HepG2 (cell line): ENCODE data around the gene RNU11. TPM values are rescaled to one million over a fixed set of nuclear protein-coding genes. Genes with fewer than 3 reads are reported as not detected.

Source experiments
- AGO2 ChIP-seq: fragments of 200-400 bp; formaldehyde crosslinking; optimal IDR thresholded peaks from 2 replicates; pipeline ENCODE3; 2017; ENCODE audit warnings: mild to moderate bottlenecking, low read depth, low read length, moderate library complexity
- ATM ChIP-seq: fragments of 450-650 bp; IDR thresholded peaks from 2 replicates; pipeline ENCODE4 v1.7.1; 2017; ENCODE audit warnings: mild to moderate bottlenecking, borderline replicate concordance
- FOXO1 ChIP-seq: sonication (generic); formaldehyde crosslinking; IDR thresholded peaks from 2 replicates; pipeline ENCODE4 v1.4.0; 2020; ENCODE audit warnings: missing genetic modification reagents
- GATA4 ChIP-seq: sonication (generic); IDR thresholded peaks from 2 replicates; pipeline ENCODE4 v1.6.1; 2016; ENCODE audit warnings: antibody characterized with exemption, low read depth, borderline replicate concordance
- HMG20A ChIP-seq: IDR thresholded peaks from 2 replicates; pipeline ENCODE4 v1.6.1; 2016; ENCODE audit warnings: borderline replicate concordance
- HOXA5 ChIP-seq: sonication (generic); formaldehyde crosslinking; IDR thresholded peaks from 2 replicates; pipeline ENCODE4 v1.4.0; 2020; ENCODE audit warnings: missing genetic modification reagents
- HOXA9 ChIP-seq: sonication (generic); formaldehyde crosslinking; IDR thresholded peaks from 2 replicates; pipeline ENCODE4 v1.8.1; 2022; ENCODE audit warnings: missing genetic modification reagents, mild to moderate bottlenecking, moderate library complexity, borderline replicate concordance
- ISX ChIP-seq: sonication (generic); formaldehyde crosslinking; conservative IDR thresholded peaks from 2 replicates; pipeline ENCODE4 v1.5.0; 2020; ENCODE audit warnings: missing genetic modification reagents
- JUND ChIP-seq: sonication (generic); formaldehyde crosslinking; IDR thresholded peaks from 2 replicates; pipeline ENCODE4 v1.8.0; 2022; ENCODE audit warnings: mild to moderate bottlenecking, missing genetic modification reagents
- KAT7 ChIP-seq: IDR thresholded peaks from 2 replicates; pipeline ENCODE4 v1.6.1; 2018; ENCODE audit warnings: borderline replicate concordance, missing compliant biosample characterization
- MIER2 ChIP-seq: IDR thresholded peaks from 2 replicates; pipeline ENCODE4 v1.6.1; 2016; ENCODE audit warnings: missing biosample characterization, missing genetic modification reagents
- MTF2 ChIP-seq: sonication (generic); formaldehyde crosslinking; IDR thresholded peaks from 2 replicates; pipeline ENCODE4 v1.5.0; 2020; ENCODE audit warnings: missing genetic modification reagents, borderline replicate concordance
- POLR2G ChIP-seq: fragments of 200-400 bp; formaldehyde crosslinking; IDR thresholded peaks from 2 replicates; pipeline ENCODE4 v1.6.1; 2018; ENCODE audit warnings: mild to moderate bottlenecking, low read depth, low read length, moderate library complexity
- SIN3A ChIP-seq: IDR thresholded peaks from 2 replicates; pipeline ENCODE4 v1.6.1; 2011; ENCODE audit warnings: low read depth, mild to moderate bottlenecking, control low read depth, low read length, borderline replicate concordance
- TAF1 ChIP-seq: sonication (generic); formaldehyde crosslinking; IDR thresholded peaks from 2 replicates; pipeline ENCODE4 v1.4.0; 2020; ENCODE audit warnings: missing genetic modification reagents
- ZBTB7B ChIP-seq: sonication (generic); formaldehyde crosslinking; IDR thresholded peaks from 2 replicates; pipeline ENCODE4 v1.4.0; 2020; ENCODE audit warnings: missing genetic modification reagents
- ZEB1 ChIP-seq: IDR thresholded peaks from 2 replicates; pipeline ENCODE4 v1.6.1; 2012; ENCODE audit warnings: mild to moderate bottlenecking, low read depth, inconsistent platforms; ENCODE audit not compliant: insufficient replicate concordance
- ZFAT ChIP-seq: sonication (generic); formaldehyde crosslinking; conservative IDR thresholded peaks from 2 replicates; pipeline ENCODE4 v1.8.1; 2023; ENCODE audit warnings: missing genetic modification reagents, inconsistent platforms
- ZFP36L1 ChIP-seq: sonication (generic); formaldehyde crosslinking; IDR thresholded peaks from 2 replicates; pipeline ENCODE4 v1.8.0; 2022; ENCODE audit warnings: mild to moderate bottlenecking, missing genetic modification reagents, moderate library complexity
- ZNF282 ChIP-seq: fragments of 450-650 bp; IDR thresholded peaks from 2 replicates; pipeline ENCODE4 v1.6.1; 2018; ENCODE audit not compliant: partially characterized antibody
- ZNF296 ChIP-seq: sonication (generic); formaldehyde crosslinking; conservative IDR thresholded peaks from 2 replicates; pipeline ENCODE4 v1.5.0; 2020; ENCODE audit warnings: mild to moderate bottlenecking, missing genetic modification reagents
- ZNF563 ChIP-seq: sonication (generic); formaldehyde crosslinking; IDR thresholded peaks from 2 replicates; pipeline ENCODE4 v1.8.0; 2022; ENCODE audit warnings: mild to moderate bottlenecking, moderate library complexity, missing genetic modification reagents
- ZNF660 ChIP-seq: sonication (generic); formaldehyde crosslinking; IDR thresholded peaks from 2 replicates; pipeline ENCODE4 v1.5.1; 2020; ENCODE audit warnings: mild to moderate bottlenecking, low read depth, missing genetic modification reagents, borderline replicate concordance
- ZNF678 ChIP-seq: sonication (generic); formaldehyde crosslinking; IDR thresholded peaks from 2 replicates; pipeline ENCODE4 v1.4.0; 2020; ENCODE audit warnings: mild to moderate bottlenecking, missing genetic modification reagents
- polyA plus RNA-seq, 8 experiments: library from polyadenylated mRNA; depleted of rRNA in 3 of 8; stranded (reverse) in 7 of 8; unstranded in 1 of 8; fragments of >200 nt; fragmentation: Illumina TruSeq in 4 of 8; extraction: Trizol in 4 of 8; gene quantifications; 2 replicates each; pipeline versions ENCODE4 v1.2.1 to v1.2.3, GENCODE V29; 2011 to 2016; ENCODE audit warnings: low read depth in 4 of 8, missing spikeins in 1 of 8, mixed read lengths in 1 of 8; ENCODE audit not compliant: insufficient read depth in 1 of 8
- total RNA-seq, 5 experiments: library from RNA; depleted of rRNA; stranded (reverse); fragments of >200 nt; fragmentation: Illumina TruSeq; extraction: Trizol; gene quantifications; 2 replicates each; pipeline ENCODE4 v1.2.3, GENCODE V29; 2016; ENCODE audit warnings: low read depth in 1 of 5
- TF ChIP-seq, protein P1 (sequence below): sonication (generic); formaldehyde crosslinking; IDR thresholded peaks from 2 replicates; pipeline ENCODE4 v1.4.0; 2020; ENCODE audit warnings: missing genetic modification reagents
- TF ChIP-seq, protein P2 (sequence below): sonication (generic); formaldehyde crosslinking; IDR thresholded peaks from 2 replicates; pipeline ENCODE4 v1.5.0; 2020; ENCODE audit warnings: mild to moderate bottlenecking, missing genetic modification reagents
- TF ChIP-seq, protein P3 (sequence below): sonication (generic); formaldehyde crosslinking; IDR thresholded peaks from 2 replicates; pipeline ENCODE4 v1.8.1; 2023; ENCODE audit warnings: missing genetic modification reagents, mild to moderate bottlenecking, borderline replicate concordance

RNU11 gene
- total and polyA plus RNA-seq, 2 of the 13 experiments (the other 11 are each of a cell fraction or from before 2014, with no cell fraction given): not detected

- TF ChIP-seq ZNF660 (CRISPR knock-in tag) (no peak), HMG20A (CRISPR knock-in tag) (0 out of 2 replicates have a peak, but pooled peaks have one; percentile 34), SIN3A (peak; percentile 94), POLR2G (peak; percentile 99), JUND (peak; percentile 26; the same call in 1 of the 2 replicates), FOXO1 (0 out of 2 replicates have a peak, but pooled peaks have one; percentile 27), ZNF296 (CRISPR knock-in tag) (no peak), ZNF563 (CRISPR knock-in tag) (peak; percentile 67), ATM (no peak), ZEB1 (peak; percentile 29), ZNF282 (no peak), GATA4 (peak; percentile 85), KAT7 (CRISPR knock-in tag) (peak; percentile 59; the same call in 1 of the 2 replicates), ZNF678 (CRISPR knock-in tag) (no peak), ZFP36L1 (CRISPR knock-in tag) (peak; percentile 86; the same call in 1 of the 2 replicates), ZFAT (CRISPR knock-in tag) (no peak), AGO2 (peak; percentile 41), ISX (no peak), ZBTB7B (CRISPR knock-in tag) (peak; percentile 77; the same call in 1 of the 2 replicates), TAF1 (peak; percentile 98), HOXA5 (CRISPR knock-in tag) (peak; percentile 69; the same call in 1 of the 2 replicates), HOXA9 (peak; percentile 31; the same call in 1 of the 2 replicates), MTF2 (CRISPR knock-in tag) (no peak), MIER2 (CRISPR knock-in tag) (no peak)
- TF ChIP-seq, protein P1, sequence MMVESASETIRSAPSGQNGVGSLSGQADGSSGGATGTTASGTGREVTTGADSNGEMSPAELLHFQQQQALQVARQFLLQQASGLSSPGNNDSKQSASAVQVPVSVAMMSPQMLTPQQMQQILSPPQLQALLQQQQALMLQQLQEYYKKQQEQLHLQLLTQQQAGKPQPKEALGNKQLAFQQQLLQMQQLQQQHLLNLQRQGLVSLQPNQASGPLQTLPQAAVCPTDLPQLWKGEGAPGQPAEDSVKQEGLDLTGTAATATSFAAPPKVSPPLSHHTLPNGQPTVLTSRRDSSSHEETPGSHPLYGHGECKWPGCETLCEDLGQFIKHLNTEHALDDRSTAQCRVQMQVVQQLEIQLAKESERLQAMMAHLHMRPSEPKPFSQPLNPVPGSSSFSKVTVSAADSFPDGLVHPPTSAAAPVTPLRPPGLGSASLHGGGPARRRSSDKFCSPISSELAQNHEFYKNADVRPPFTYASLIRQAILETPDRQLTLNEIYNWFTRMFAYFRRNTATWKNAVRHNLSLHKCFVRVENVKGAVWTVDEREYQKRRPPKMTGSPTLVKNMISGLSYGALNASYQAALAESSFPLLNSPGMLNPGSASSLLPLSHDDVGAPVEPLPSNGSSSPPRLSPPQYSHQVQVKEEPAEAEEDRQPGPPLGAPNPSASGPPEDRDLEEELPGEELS: peak; percentile 51; the same call in 1 of the 2 replicates
- TF ChIP-seq, protein P2, sequence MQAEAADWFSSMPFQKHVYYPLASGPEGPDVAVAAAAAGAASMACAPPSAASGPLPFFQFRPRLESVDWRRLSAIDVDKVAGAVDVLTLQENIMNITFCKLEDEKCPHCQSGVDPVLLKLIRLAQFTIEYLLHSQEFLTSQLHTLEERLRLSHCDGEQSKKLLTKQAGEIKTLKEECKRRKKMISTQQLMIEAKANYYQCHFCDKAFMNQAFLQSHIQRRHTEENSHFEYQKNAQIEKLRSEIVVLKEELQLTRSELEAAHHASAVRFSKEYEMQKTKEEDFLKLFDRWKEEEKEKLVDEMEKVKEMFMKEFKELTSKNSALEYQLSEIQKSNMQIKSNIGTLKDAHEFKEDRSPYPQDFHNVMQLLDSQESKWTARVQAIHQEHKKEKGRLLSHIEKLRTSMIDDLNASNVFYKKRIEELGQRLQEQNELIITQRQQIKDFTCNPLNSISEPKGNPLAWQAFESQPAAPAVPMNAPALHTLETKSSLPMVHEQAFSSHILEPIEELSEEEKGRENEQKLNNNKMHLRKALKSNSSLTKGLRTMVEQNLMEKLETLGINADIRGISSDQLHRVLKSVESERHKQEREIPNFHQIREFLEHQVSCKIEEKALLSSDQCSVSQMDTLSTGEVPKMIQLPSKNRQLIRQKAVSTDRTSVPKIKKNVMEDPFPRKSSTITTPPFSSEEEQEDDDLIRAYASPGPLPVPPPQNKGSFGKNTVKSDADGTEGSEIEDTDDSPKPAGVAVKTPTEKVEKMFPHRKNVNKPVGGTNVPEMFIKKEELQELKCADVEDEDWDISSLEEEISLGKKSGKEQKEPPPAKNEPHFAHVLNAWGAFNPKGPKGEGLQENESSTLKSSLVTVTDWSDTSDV (CRISPR knock-in tag): no peak
- TF ChIP-seq, protein P3, sequence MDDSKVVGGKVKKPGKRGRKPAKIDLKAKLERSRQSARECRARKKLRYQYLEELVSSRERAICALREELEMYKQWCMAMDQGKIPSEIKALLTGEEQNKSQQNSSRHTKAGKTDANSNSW (CRISPR knock-in tag): no peak
These were observed 5.4 kb upstream of the RNU11 start, which contains the start of gene TAF12 (continued) for GRCh38 chr1:28642847-28643635.
